IMR-90 (cell line): Measurements from ENCODE around the gene SH3RF3.

ENCODE experiments used
- FOS ChIP-seq: fragments of 150-350 bp; IDR thresholded peaks from 2 replicates; pipeline ENCODE4 v1.6.1; 2016; ENCODE audit warnings: low read depth, low read length
- MAFK ChIP-seq: IDR thresholded peaks from 2 replicates; pipeline ENCODE4 v1.6.1; 2012; ENCODE audit warnings: low read depth, low read length, improper control_type of control experiment
- POLR2A ChIP-seq: IDR thresholded peaks from 2 replicates; pipeline ENCODE4 v1.6.1; 2012; ENCODE audit warnings: mild to moderate bottlenecking, low read depth, low read length
- RAD21 ChIP-seq: IDR thresholded peaks from 2 replicates; pipeline ENCODE4 v1.6.1; 2012; ENCODE audit warnings: low read length, improper control_type of control experiment
- TF ChIP-seq, protein P1 (sequence below): fragments of 150-350 bp; IDR thresholded peaks from 2 replicates; pipeline ENCODE4 v1.6.1; 2016; ENCODE audit warnings: low read depth, mild to moderate bottlenecking, low read length, moderate library complexity, borderline replicate concordance
- TF ChIP-seq, protein P2 (sequence below): conservative IDR thresholded peaks from 2 replicates; pipeline ENCODE4 v1.5.1; 2012; ENCODE audit warnings: mild to moderate bottlenecking, low read depth, low read length, improper control_type of control experiment

DNA sequence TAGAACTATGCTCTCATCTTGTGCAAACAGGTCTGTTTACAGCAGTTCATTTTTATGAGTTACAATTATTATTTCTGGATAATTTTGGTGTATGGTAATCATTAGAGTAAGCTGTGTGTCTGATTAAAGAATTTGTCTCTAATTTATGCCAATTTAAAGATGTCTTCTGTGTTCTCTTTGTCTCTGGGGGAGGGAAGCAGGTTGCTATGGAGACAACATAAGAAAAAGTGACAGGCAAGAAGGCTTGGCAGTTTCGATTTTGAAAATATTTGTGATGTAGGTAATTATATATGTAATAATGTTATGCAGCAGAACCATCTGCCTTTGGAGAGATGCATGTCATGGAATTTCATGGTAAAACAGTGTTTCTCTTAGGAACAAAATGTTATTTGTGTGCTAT lies 78.2 kb downstream of the SH3RF3 start:
- TF ChIP-seq, protein P1, sequence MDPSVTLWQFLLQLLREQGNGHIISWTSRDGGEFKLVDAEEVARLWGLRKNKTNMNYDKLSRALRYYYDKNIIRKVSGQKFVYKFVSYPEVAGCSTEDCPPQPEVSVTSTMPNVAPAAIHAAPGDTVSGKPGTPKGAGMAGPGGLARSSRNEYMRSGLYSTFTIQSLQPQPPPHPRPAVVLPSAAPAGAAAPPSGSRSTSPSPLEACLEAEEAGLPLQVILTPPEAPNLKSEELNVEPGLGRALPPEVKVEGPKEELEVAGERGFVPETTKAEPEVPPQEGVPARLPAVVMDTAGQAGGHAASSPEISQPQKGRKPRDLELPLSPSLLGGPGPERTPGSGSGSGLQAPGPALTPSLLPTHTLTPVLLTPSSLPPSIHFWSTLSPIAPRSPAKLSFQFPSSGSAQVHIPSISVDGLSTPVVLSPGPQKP, result no peak
- no peak for TF ChIP-seq FOS
- TF ChIP-seq, protein P2, sequence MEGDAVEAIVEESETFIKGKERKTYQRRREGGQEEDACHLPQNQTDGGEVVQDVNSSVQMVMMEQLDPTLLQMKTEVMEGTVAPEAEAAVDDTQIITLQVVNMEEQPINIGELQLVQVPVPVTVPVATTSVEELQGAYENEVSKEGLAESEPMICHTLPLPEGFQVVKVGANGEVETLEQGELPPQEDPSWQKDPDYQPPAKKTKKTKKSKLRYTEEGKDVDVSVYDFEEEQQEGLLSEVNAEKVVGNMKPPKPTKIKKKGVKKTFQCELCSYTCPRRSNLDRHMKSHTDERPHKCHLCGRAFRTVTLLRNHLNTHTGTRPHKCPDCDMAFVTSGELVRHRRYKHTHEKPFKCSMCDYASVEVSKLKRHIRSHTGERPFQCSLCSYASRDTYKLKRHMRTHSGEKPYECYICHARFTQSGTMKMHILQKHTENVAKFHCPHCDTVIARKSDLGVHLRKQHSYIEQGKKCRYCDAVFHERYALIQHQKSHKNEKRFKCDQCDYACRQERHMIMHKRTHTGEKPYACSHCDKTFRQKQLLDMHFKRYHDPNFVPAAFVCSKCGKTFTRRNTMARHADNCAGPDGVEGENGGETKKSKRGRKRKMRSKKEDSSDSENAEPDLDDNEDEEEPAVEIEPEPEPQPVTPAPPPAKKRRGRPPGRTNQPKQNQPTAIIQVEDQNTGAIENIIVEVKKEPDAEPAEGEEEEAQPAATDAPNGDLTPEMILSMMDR, result no peak
- TF ChIP-seq RAD21, result no peak
- no peak for TF ChIP-seq MAFK
- TF ChIP-seq POLR2A, result no peak
